ENCODE results near the gene UPK1B. TPM values are rescaled to one million over a fixed set of nuclear protein-coding genes. Genes with fewer than 3 reads are reported as not detected.

The UPK1B gene
- total and polyA plus RNA-seq, 9 of the 15 experiments (the other 6 are each of a cell fraction or from before 2014, with no cell fraction given): 0.22 to 1.2 (median 0.51) TPM

DNA sequence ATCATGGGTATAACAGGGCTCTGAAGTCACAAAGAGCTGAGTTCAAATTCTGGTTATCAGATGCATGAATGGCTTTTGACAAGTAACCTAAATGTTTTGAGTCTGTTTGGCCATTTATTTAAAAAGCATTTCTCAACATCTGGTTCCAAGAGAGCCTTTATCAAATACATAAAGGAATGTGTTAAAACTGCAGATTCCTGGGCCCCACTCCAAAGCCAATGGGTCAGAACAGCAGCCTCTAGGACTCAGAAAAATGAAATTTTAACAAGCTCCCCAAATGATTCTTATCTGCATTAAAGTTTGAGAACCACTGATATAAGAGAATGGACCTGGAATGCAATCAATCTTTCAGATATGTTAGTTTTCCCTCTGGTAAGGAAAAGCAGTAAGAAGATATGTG, 63.9 kb downstream of the UPK1B start:
- FAIRE-seq (no peak), DNase-seq (ENCODE audit: extremely low read depth in 1 of 4, low spot score in 3 of 4) (no peak), ATAC-seq (no peak)
- Histone ChIP-seq H4K20me1 (replicated peaks; ENCODE audit: control insufficient read depth, insufficient read depth, low read length) (no peaks in the 10 kb centered on the region), H3K4me3 (no peak overlapping the region), H3K36me3 (ENCODE audit: control insufficient read depth, insufficient read depth, low read length) (peaks cover 26% of the 10 kb centered on the region; the same call in 2 of the 3 replicates), H3K27ac (ENCODE audit: extremely low read depth, low read depth, low read length) (no peak overlapping the region), H3K79me2 (ENCODE audit: control insufficient read depth, insufficient read depth, low read length) (peaks cover 29% of the 10 kb centered on the region), H3K9me3 (replicated peaks; ENCODE audit: control insufficient read depth, insufficient read depth, low read depth, low read length) (no peaks in the 10 kb centered on the region), H3K27me3 (ENCODE audit: control insufficient read depth in 2 of 2, insufficient read depth in 2 of 2, low read length in 2 of 2) (no peaks in the 10 kb centered on the region), H3K9ac (ENCODE audit: insufficient read depth in 1 of 2, low read depth in 2 of 2, low read length in 2 of 2) (no peak overlapping the region), H3K4me2 (ENCODE audit: insufficient read depth, low read length) (no peak overlapping the region), H2AFZ (ENCODE audit: low read depth, low read length) (no peak overlapping the region), H3K4me1 (replicated peaks in 1 of 2; ENCODE audit: control insufficient read depth in 2 of 2, insufficient read depth in 2 of 2, low read length in 2 of 2) (peaks cover 8 to 13% of the 10 kb centered on the region in 2 experiments; a peak in 4 of 5 replicates), H3K9me1 (ENCODE audit: control insufficient read depth, insufficient read depth, low read length) (no peaks in the 10 kb centered on the region)
- in situ Hi-C loops (cut with MboI): loop anchor here (25.0 kb wide), 1 partner anchor 350 kb away; no protein-coding TSS in a partner anchor
- ChIA-PET POLR2A (no interaction called here), CTCF (ENCODE audit: low intra/inter-chr PET ratio) (no interaction called here)
- TF ChIP-seq MBD2 (IDR thresholded peaks at IDR 0.05; ENCODE audit: borderline replicate concordance, low read depth) (no peak), FOXM1 (IDR thresholded peaks at IDR 0.05; ENCODE audit: low read depth) (no peak), FOXM1 (CRISPR knock-in tag; IDR thresholded peaks at IDR 0.05; ENCODE audit: low read depth) (no peak), ETS2 (tag; IDR thresholded peaks at IDR 0.05; ENCODE audit: borderline replicate concordance, poor library complexity, severe bottlenecking) (no peak), BRF1 (IDR thresholded peaks at IDR 0.05; ENCODE audit: borderline replicate concordance, extremely low read depth, insufficient read length) (no peak), SRSF1 (IDR thresholded peaks at IDR 0.05; ENCODE audit: low read depth, low read length) (no peak), KDM5B (IDR thresholded peaks at IDR 0.05; ENCODE audit: insufficient replicate concordance, low read depth, low read length) (no peak), NR1H2 (CRISPR knock-in tag; IDR thresholded peaks at IDR 0.05) (no peak), POLR2A (conservative IDR thresholded peaks at IDR 0.05) (no peak), HDAC6 (IDR thresholded peaks at IDR 0.05; ENCODE audit: low read depth, low read length) (no peak), TEAD2 (tag; IDR thresholded peaks at IDR 0.05) (no peak), MAFF (IDR thresholded peaks at IDR 0.05; ENCODE audit: low read length) (no peak), HDAC8 (tag; IDR thresholded peaks at IDR 0.05) (no peak), RBM34 (IDR thresholded peaks at IDR 0.05; ENCODE audit: borderline replicate concordance, insufficient read depth, low read length) (no peak), PPARD (CRISPR knock-in tag; IDR thresholded peaks at IDR 0.05) (no peak), TAF7 (tag; IDR thresholded peaks at IDR 0.05) (no peak), FOXA1 (IDR thresholded peaks at IDR 0.05; ENCODE audit: borderline replicate concordance) (no peak)
- TF ChIP-seq, protein P1, sequence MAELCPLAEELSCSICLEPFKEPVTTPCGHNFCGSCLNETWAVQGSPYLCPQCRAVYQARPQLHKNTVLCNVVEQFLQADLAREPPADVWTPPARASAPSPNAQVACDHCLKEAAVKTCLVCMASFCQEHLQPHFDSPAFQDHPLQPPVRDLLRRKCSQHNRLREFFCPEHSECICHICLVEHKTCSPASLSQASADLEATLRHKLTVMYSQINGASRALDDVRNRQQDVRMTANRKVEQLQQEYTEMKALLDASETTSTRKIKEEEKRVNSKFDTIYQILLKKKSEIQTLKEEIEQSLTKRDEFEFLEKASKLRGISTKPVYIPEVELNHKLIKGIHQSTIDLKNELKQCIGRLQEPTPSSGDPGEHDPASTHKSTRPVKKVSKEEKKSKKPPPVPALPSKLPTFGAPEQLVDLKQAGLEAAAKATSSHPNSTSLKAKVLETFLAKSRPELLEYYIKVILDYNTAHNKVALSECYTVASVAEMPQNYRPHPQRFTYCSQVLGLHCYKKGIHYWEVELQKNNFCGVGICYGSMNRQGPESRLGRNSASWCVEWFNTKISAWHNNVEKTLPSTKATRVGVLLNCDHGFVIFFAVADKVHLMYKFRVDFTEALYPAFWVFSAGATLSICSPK (IDR thresholded peaks at IDR 0.05; ENCODE audit: borderline replicate concordance): no peak
- TF ChIP-seq, protein P2, sequence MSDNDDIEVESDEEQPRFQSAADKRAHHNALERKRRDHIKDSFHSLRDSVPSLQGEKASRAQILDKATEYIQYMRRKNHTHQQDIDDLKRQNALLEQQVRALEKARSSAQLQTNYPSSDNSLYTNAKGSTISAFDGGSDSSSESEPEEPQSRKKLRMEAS (CRISPR knock-in tag; IDR thresholded peaks at IDR 0.05): no peak
- intact Hi-C loops (cut with micrococcal nuclease): no loop called here
- BruUV-seq (replicated peaks): no TSS peak
